ENCODE data around the gene SHROOM3.

- no peak for TF ChIP-seq CTCF (IDR thresholded peaks at IDR 0.05 in 8 of 11, conservative IDR thresholded peaks at IDR 0.05 in 3 of 11)
- TF ChIP-seq POLR2A (IDR thresholded peaks at IDR 0.05), result no peak
Observed at GRCh38 chr4:76806346-76806745, 371.3 kb downstream of the SHROOM3 start.
